SK-N-SH (cell line): Measurements from ENCODE around the gene FTO. TPM values are rescaled to one million over a fixed set of nuclear protein-coding genes. Genes with fewer than 3 reads are reported as not detected.

Source experiments
- CTCF ChIA-PET: fragments of 300-600, 350-600 bp; formaldehyde crosslinking; extraction: SDS; loops from one replicate; lab custom pipeline; 2021; lab: Yijun Ruan, JAX
- POLR2A ChIA-PET: fragments of 350-600 bp; sonication (Branson Sonifier 250); formaldehyde crosslinking; extraction: SDS; loops from one replicate; lab custom pipeline; 2020; ENCODE audit warnings: antibody characterized with exemption, inconsistent platforms; lab: Yijun Ruan, JAX
- DNase-seq: peaks from one replicate; pipeline ENCODE4 v3.0.0; 2012
- H2AFZ ChIP-seq: fragments of 200-600 bp; sonication (generic); 2 replicates; pipeline ENCODE4 v1.8.1; 2016; ENCODE audit warnings: antibody characterized with exemption, mild to moderate bottlenecking, low read depth
- H3F3A ChIP-seq: fragments of 200-600 bp; sonication (generic); replicated peaks from 2 replicates; pipeline ENCODE3; 2016; ENCODE audit warnings: antibody characterized with exemption, mild to moderate bottlenecking; ENCODE audit not compliant: insufficient read depth
- H3K27ac ChIP-seq, 2 experiments: fragments of 200-500 bp in 1 of 2; fragments of 200-600 bp in 1 of 2; sonication (Bioruptor generic) in 1 of 2; sonication (generic), shearing (Covaris generic) in 1 of 2; 2 replicates each; pipeline versions ENCODE4 v1.5.1 to v1.6.1; 2014 to 2016; ENCODE audit warnings: low read depth in 2 of 2, inconsistent platforms in 1 of 2, low read length in 1 of 2, mild to moderate bottlenecking in 1 of 2, mixed read lengths in 1 of 2
- H3K27me3 ChIP-seq: fragments of 200-600 bp; sonication (generic), shearing (Covaris generic); 2 replicates; pipeline ENCODE4 v1.6.1; 2016; ENCODE audit warnings: mixed run types; ENCODE audit not compliant: insufficient read depth
- H3K36me3 ChIP-seq, 2 experiments: fragments of 200-500 bp in 1 of 2; fragments of 200-600 bp in 1 of 2; sonication (Bioruptor generic) in 1 of 2; sonication (generic) in 1 of 2; replicated peaks in 1 of 2; 2 replicates each; pipeline versions ENCODE3 to v1.5.1; 2014 to 2016; ENCODE audit warnings: low read length in 1 of 2, mild to moderate bottlenecking in 1 of 2; ENCODE audit not compliant: insufficient read depth in 2 of 2, control insufficient read depth in 1 of 2
- H3K4me1 ChIP-seq, 2 experiments: fragments of 200-500 bp in 1 of 2; fragments of 200-600 bp in 1 of 2; sonication (Bioruptor generic) in 1 of 2; sonication (generic), shearing (Covaris generic) in 1 of 2; 2 replicates each; pipeline versions ENCODE4 v1.5.1 to v1.6.1; 2014 to 2016; ENCODE audit warnings: low read depth in 1 of 2, low read length in 1 of 2, mixed run types in 1 of 2; ENCODE audit not compliant: insufficient read depth in 2 of 2, control insufficient read depth in 1 of 2
- H3K4me2 ChIP-seq: fragments of 200-600 bp; sonication (generic), shearing (Covaris generic); 2 replicates; pipeline ENCODE4 v1.6.1; 2017; ENCODE audit warnings: mixed run types
- H3K4me3 ChIP-seq, 2 experiments: fragments of 200-500 bp in 1 of 2; fragments of 200-600 bp in 1 of 2; sonication (Bioruptor generic) in 1 of 2; sonication (generic), shearing (Covaris generic) in 1 of 2; 2 replicates each; pipeline versions ENCODE4 v1.5.1 to v1.8.1; 2014 to 2016; ENCODE audit warnings: low read depth in 2 of 2, inconsistent platforms in 1 of 2, low read length in 1 of 2, mild to moderate bottlenecking in 1 of 2, mixed read lengths in 1 of 2, moderate library complexity in 1 of 2
- H3K79me2 ChIP-seq: fragments of 200-600 bp; sonication (generic); 2 replicates; pipeline ENCODE4 v1.8.1; 2017; ENCODE audit warnings: mild to moderate bottlenecking; ENCODE audit not compliant: insufficient read depth
- H3K9ac ChIP-seq: fragments of 200-600 bp; sonication (generic); 2 replicates; pipeline ENCODE4 v1.6.1; 2017; ENCODE audit warnings: mixed run types
- H3K9me2 ChIP-seq: fragments of 200-600 bp; sonication (generic); 2 replicates; pipeline ENCODE4 v1.6.1; 2017; ENCODE audit warnings: mixed run types
- H3K9me3 ChIP-seq: fragments of 200-600 bp; sonication (generic); 2 replicates; pipeline ENCODE4 v1.6.1; 2017; ENCODE audit warnings: mixed run types, mild to moderate bottlenecking, moderate library complexity
- H4K20me1 ChIP-seq: fragments of 200-600 bp; sonication (generic); 2 replicates; pipeline ENCODE4 v1.6.1; 2017; ENCODE audit warnings: mild to moderate bottlenecking, mixed run types; ENCODE audit not compliant: insufficient read depth
- CHD2 ChIP-seq: fragments of 150-350 bp; IDR thresholded peaks from 2 replicates; pipeline ENCODE4 v1.6.1; 2018; ENCODE audit warnings: low read length; ENCODE audit not compliant: partially characterized antibody
- ELF1 ChIP-seq: IDR thresholded peaks from 2 replicates; pipeline ENCODE4 v1.4.0; 2012
- EZH2phosphoT487 ChIP-seq: fragments of 200-600 bp; sonication (generic); IDR thresholded peaks from 2 replicates; pipeline ENCODE4 v1.6.1; 2017; ENCODE audit warnings: low read depth, mixed run types, mild to moderate bottlenecking, antibody characterized with exemption, moderate library complexity, borderline replicate concordance
- FOSL2 ChIP-seq: IDR thresholded peaks from 2 replicates; pipeline ENCODE4 v1.4.0; 2012; ENCODE audit warnings: low read depth, mild to moderate bottlenecking, moderate library complexity, borderline replicate concordance
- GABPA ChIP-seq: IDR thresholded peaks from 2 replicates; pipeline ENCODE4 v1.4.0; 2012; ENCODE audit warnings: low read depth, mild to moderate bottlenecking
- MXI1 ChIP-seq: IDR thresholded peaks from 2 replicates; pipeline ENCODE4 v1.6.1; 2012; ENCODE audit warnings: mild to moderate bottlenecking, low read depth, low read length, improper control_type of control experiment
- PBX3 ChIP-seq: IDR thresholded peaks from 2 replicates; pipeline ENCODE4; 2012
- POLR2AphosphoS5 ChIP-seq: IDR thresholded peaks from 2 replicates; pipeline ENCODE4 v1.6.1; 2012; ENCODE audit warnings: low read depth, low read length
- RCOR1 ChIP-seq: fragments of 150-350 bp; IDR thresholded peaks from 2 replicates; pipeline ENCODE4 v1.6.1; 2017; ENCODE audit warnings: antibody characterized with exemption, low read length
- SMC3 ChIP-seq: IDR thresholded peaks from 2 replicates; pipeline ENCODE4 v1.6.1; 2012; ENCODE audit warnings: low read depth, low read length, improper control_type of control experiment
- TCF12 ChIP-seq: IDR thresholded peaks from 2 replicates; pipeline ENCODE4 v1.4.0; 2012
- USF1 ChIP-seq: IDR thresholded peaks from 2 replicates; pipeline ENCODE4 v1.4.0; 2012; ENCODE audit warnings: low read depth, borderline replicate concordance
- WGBS: methylation state at CpG from one replicate; pipeline ENCODE4 v1.1.6; 2017; ENCODE audit warnings: low lambda C conversion rate; 5-methylcytosine and 5-hydroxymethylcytosine counted together
- polyA plus RNA-seq, 3 experiments: library from polyadenylated mRNA; depleted of rRNA; stranded (reverse); fragments of >200 nt; gene quantifications; 2 replicates each; pipeline ENCODE4 v1.2.3, GENCODE V29; 2012

The FTO gene
- polyA plus RNA-seq, 1 of the 3 experiments (the other 2 are of a cell fraction): 41.2 TPM

GRCh38 chr16:53769185-53769584 lies 65.2 kb downstream of the FTO start:
- Histone ChIP-seq H3K4me1 (peaks cover 9 to 39% of the 10 kb centered on the region in 2 experiments), H4K20me1 (peaks cover 19% of the 10 kb centered on the region), H3K4me2 (peak overlapping the region; percentile 57; the same call in 1 of the 2 replicates), H2AFZ (no peak overlapping the region), H3K36me3 (no peaks in the 10 kb centered on the region), H3K9me3 (no peaks in the 10 kb centered on the region), H3K9ac (peak overlapping the region; percentile 30; the same call in 1 of the 2 replicates), H3K9me2 (no peaks in the 10 kb centered on the region), H3K27ac (peak overlapping the region; percentile 64 to 71; a peak in 3 of 4 replicates), H3K4me3 (no peak overlapping the region), H3K27me3 (no peaks in the 10 kb centered on the region), H3K79me2 (peaks cover 24% of the 10 kb centered on the region; the same call in 1 of the 2 replicates), H3F3A (peaks cover 11% of the 10 kb centered on the region)
- WGBS: 87% methylated on average over 4 of the region's 4 CpGs
- TF ChIP-seq EZH2phosphoT487 (no peak), CHD2 (no peak), FOSL2 (no peak), GABPA (no peak), POLR2AphosphoS5 (no peak), MXI1 (no peak), TCF12 (no peak), USF1 (no peak), ELF1 (no peak), SMC3 (no peak)
- no peak for DNase-seq
- POLR2A ChIA-PET: no interaction called here
- CTCF ChIA-PET: interaction anchor here (1.5 kb wide), 1 partner anchor 219 kb away, joined by 5 read pairs; no protein-coding TSS in a partner anchor

GRCh38 chr16:53769787-53770186 lies 65.8 kb downstream of the FTO start:
- Histone ChIP-seq H3K79me2 (peaks cover 26% of the 10 kb centered on the region; the same call in 1 of the 2 replicates), H3K36me3 (no peaks in the 10 kb centered on the region), H3K4me1 (peaks cover 9 to 45% of the 10 kb centered on the region in 2 experiments), H3K9me2 (no peaks in the 10 kb centered on the region), H3K27ac (no peak overlapping the region; a peak in 1 of 4 replicates), H2AFZ (no peak overlapping the region), H3K9me3 (no peaks in the 10 kb centered on the region), H3K4me3 (no peak overlapping the region), H4K20me1 (peaks cover 19% of the 10 kb centered on the region), H3K4me2 (no peak overlapping the region), H3F3A (peaks cover 11% of the 10 kb centered on the region), H3K27me3 (no peaks in the 10 kb centered on the region), H3K9ac (no peak overlapping the region)
- ChIA-PET CTCF (interaction anchor here (1.0 to 1.5 kb wide), 2 partner anchors 176 to 220 kb away, joined by 4 to 5 read pairs; no protein-coding TSS in a partner anchor), POLR2A (no interaction called here)
- TF ChIP-seq PBX3: peak; percentile 52
- TF ChIP-seq RCOR1: no peak
- DNase-seq: no peak
